ENCODE results near the gene HSH2D. TPM values are rescaled to one million over a fixed set of nuclear protein-coding genes. Genes with fewer than 3 reads are reported as not detected.
"Not testable (repeated sequence)": the region's sequence is repeated elsewhere in the genome, so short reads cannot be mapped to it uniquely, and the experiment has no call there.

HSH2D gene
- total RNA-seq, 1 experiment from 2014 or later: 29.5 TPM

GRCh38 chr19:16118489-16119033, 24.9 kb upstream of the HSH2D start:
- no peaks in the 10 kb centered on the region for H3K27me3 Mint-ChIP-seq (ENCODE audit: unreplicated experiment)
- intact Hi-C loops (cut with micrococcal nuclease; ENCODE audit: unreplicated experiment): loop anchor here (10.0 kb wide), 2 partner anchors 54 to 66 kb away; partner anchors contain the start of gene FAM32A
- TF ChIP-seq, protein P1, sequence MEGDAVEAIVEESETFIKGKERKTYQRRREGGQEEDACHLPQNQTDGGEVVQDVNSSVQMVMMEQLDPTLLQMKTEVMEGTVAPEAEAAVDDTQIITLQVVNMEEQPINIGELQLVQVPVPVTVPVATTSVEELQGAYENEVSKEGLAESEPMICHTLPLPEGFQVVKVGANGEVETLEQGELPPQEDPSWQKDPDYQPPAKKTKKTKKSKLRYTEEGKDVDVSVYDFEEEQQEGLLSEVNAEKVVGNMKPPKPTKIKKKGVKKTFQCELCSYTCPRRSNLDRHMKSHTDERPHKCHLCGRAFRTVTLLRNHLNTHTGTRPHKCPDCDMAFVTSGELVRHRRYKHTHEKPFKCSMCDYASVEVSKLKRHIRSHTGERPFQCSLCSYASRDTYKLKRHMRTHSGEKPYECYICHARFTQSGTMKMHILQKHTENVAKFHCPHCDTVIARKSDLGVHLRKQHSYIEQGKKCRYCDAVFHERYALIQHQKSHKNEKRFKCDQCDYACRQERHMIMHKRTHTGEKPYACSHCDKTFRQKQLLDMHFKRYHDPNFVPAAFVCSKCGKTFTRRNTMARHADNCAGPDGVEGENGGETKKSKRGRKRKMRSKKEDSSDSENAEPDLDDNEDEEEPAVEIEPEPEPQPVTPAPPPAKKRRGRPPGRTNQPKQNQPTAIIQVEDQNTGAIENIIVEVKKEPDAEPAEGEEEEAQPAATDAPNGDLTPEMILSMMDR (IDR thresholded peaks at IDR 0.05; ENCODE audit: unreplicated experiment): no peak
- CTCF ChIA-PET: interaction anchor here (0.7 to 1.6 kb wide), 2 partner anchors 25 to 67 kb away, joined by 3 read pairs; partner anchors contain the start of gene FAM32A
- H3K36me3 Mint-ChIP-seq (ENCODE audit: insufficient read depth, unreplicated experiment): peaks cover 29% of the 10 kb centered on the region
- no peaks in the 10 kb centered on the region for H3K9me3 Mint-ChIP-seq (ENCODE audit: low read depth, unreplicated experiment)
- DNase-seq: no peak
- BruUV-seq (replicated peaks): no TSS peak
- no peak overlapping the region for H3K27ac Mint-ChIP-seq (ENCODE audit: unreplicated experiment)
- no peaks in the 10 kb centered on the region for H3K4me1 Mint-ChIP-seq (ENCODE audit: low read depth, unreplicated experiment)
- no peak overlapping the region for H3K4me3 Mint-ChIP-seq (ENCODE audit: low read depth, unreplicated experiment)

GRCh38 chr19:16119075-16119857, 24.2 kb upstream of the HSH2D start:
- H3K4me1 Mint-ChIP-seq (ENCODE audit: low read depth, unreplicated experiment); H3K27me3 Mint-ChIP-seq (ENCODE audit: unreplicated experiment); H3K9me3 Mint-ChIP-seq (ENCODE audit: low read depth, unreplicated experiment); DNase-seq; BruUV-seq (replicated peaks); CTCF ChIA-PET; H3K27ac Mint-ChIP-seq (ENCODE audit: unreplicated experiment); H3K4me3 Mint-ChIP-seq (ENCODE audit: low read depth, unreplicated experiment): not testable (repeated sequence)
- peaks cover 29% of the 10 kb centered on the region for H3K36me3 Mint-ChIP-seq (ENCODE audit: insufficient read depth, unreplicated experiment)
- intact Hi-C loops (cut with micrococcal nuclease; ENCODE audit: unreplicated experiment): loop anchor here (10.0 kb wide), 2 partner anchors 54 to 66 kb away; partner anchors contain the start of gene FAM32A

DNA sequence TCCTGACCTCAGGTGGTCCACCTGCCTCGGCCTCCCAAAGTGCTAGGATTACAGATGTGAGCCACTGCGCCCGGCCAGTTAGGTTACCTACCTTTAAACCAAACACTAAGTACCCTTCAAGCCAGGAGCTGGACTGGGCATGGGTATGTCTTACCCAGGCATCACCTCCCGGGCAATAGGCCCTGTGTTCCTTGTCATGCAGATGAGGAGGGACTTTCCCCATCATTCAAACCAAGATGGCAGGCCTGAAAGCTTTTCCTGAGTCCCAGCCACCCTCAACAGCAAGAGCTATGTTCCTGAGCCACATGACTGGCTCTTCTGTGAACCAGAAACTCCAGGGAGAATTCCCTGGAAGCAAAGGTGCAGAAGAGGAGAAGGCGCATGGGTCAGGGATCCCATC, 22.3 kb upstream of the HSH2D start:
- CTCF ChIA-PET: no interaction called here
- H3K36me3 Mint-ChIP-seq (ENCODE audit: insufficient read depth, unreplicated experiment): peaks cover 37% of the 10 kb centered on the region
- BruUV-seq (replicated peaks): no TSS peak
- no peak for DNase-seq
- no peaks in the 10 kb centered on the region for H3K9me3 Mint-ChIP-seq (ENCODE audit: low read depth, unreplicated experiment)
- intact Hi-C loops (cut with micrococcal nuclease; ENCODE audit: unreplicated experiment): no loop called here
- no peak overlapping the region for H3K27ac Mint-ChIP-seq (ENCODE audit: unreplicated experiment)
- TF ChIP-seq, protein P1 (IDR thresholded peaks at IDR 0.05; ENCODE audit: unreplicated experiment): no peak
- no peaks in the 10 kb centered on the region for H3K4me1 Mint-ChIP-seq (ENCODE audit: low read depth, unreplicated experiment)
- H3K4me3 Mint-ChIP-seq (ENCODE audit: low read depth, unreplicated experiment): no peak overlapping the region
- no peaks in the 10 kb centered on the region for H3K27me3 Mint-ChIP-seq (ENCODE audit: unreplicated experiment)

DNA sequence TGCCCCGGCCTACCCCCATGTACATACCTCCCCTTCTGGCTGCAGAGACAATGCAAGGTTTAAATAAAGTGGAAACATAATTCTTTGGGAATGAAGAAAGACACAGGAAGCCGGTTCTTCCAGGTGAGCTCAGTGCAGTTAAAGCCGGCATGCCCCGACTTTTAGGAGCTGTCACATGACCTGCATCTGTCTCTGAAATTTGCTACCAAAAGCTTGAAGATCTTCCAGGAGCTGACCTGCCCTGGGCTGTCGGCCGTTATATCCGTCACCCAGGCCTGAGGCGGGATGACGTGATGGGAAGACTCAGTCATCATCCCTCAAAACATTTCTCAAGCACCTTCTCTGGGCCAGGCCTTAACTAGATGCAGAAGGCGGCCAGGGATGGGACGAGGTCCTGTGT, 21.5 kb upstream of the HSH2D start:
- H3K27me3 Mint-ChIP-seq (ENCODE audit: unreplicated experiment): no peaks in the 10 kb centered on the region
- no peaks in the 10 kb centered on the region for H3K9me3 Mint-ChIP-seq (ENCODE audit: low read depth, unreplicated experiment)
- no peak overlapping the region for H3K27ac Mint-ChIP-seq (ENCODE audit: unreplicated experiment)
- H3K36me3 Mint-ChIP-seq (ENCODE audit: insufficient read depth, unreplicated experiment): peaks cover 37% of the 10 kb centered on the region
- no peaks in the 10 kb centered on the region for H3K4me1 Mint-ChIP-seq (ENCODE audit: low read depth, unreplicated experiment)
- no TSS peak for BruUV-seq (replicated peaks)
- TF ChIP-seq, protein P1 (IDR thresholded peaks at IDR 0.05; ENCODE audit: unreplicated experiment): no peak
- CTCF ChIA-PET: no interaction called here
- intact Hi-C loops (cut with micrococcal nuclease; ENCODE audit: unreplicated experiment): no loop called here
- DNase-seq: no peak
- H3K4me3 Mint-ChIP-seq (ENCODE audit: low read depth, unreplicated experiment): no peak overlapping the region

DNA sequence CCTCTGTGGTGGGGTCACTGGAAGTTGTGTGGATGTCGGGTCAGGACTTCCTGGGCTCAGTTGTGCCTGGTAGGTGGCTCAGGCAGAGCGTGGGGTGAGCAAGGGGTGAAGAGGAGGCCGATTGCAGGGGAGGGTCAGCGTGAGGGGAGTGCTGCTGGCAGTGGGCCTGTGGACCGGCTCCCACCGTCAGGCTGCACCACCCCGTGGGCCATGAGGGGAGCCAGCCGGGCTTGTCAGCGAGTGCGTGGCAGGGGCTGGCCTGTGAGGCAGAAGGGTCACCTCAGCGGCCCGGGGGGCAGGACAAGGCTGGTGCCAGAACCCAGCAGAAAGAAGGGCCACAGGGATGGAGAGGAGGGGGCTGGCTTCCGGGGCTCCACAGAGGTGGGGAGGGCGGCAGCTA, 18.5 kb upstream of the HSH2D start:
- no peaks in the 10 kb centered on the region for H3K27me3 Mint-ChIP-seq (ENCODE audit: unreplicated experiment)
- no peaks in the 10 kb centered on the region for H3K9me3 Mint-ChIP-seq (ENCODE audit: low read depth, unreplicated experiment)
- BruUV-seq (replicated peaks): no TSS peak
- no peaks in the 10 kb centered on the region for H3K4me1 Mint-ChIP-seq (ENCODE audit: low read depth, unreplicated experiment)
- TF ChIP-seq, protein P1 (IDR thresholded peaks at IDR 0.05; ENCODE audit: unreplicated experiment): no peak
- intact Hi-C loops (cut with micrococcal nuclease; ENCODE audit: unreplicated experiment): no loop called here
- no peak overlapping the region for H3K27ac Mint-ChIP-seq (ENCODE audit: unreplicated experiment)
- peaks cover 43% of the 10 kb centered on the region for H3K36me3 Mint-ChIP-seq (ENCODE audit: insufficient read depth, unreplicated experiment)
- CTCF ChIA-PET: no interaction called here
- no peak overlapping the region for H3K4me3 Mint-ChIP-seq (ENCODE audit: low read depth, unreplicated experiment)
- no peak for DNase-seq
